Effector CD4-positive, alpha-beta T cell (primary cell): ENCODE measurements around the gene TGFB2.
"Not testable (repeated sequence)": the region's sequence is repeated elsewhere in the genome, so short reads cannot be mapped to it uniquely, and the experiment has no call there.

Experiments
- DNase-seq: peaks from one replicate; pipeline ENCODE4 v3.0.0-alpha.2; 2020
- total RNA-seq: gene quantifications from one replicate; lab custom pipeline; 2026; lab: John Stamatoyannopoulos, UW

TGFB2 gene
- 0.75 reads per million for total RNA-seq

GRCh38 chr1:218344814-218345672, at the start of gene TGFB2:
TSS of gene TGFB2 (plus strand) at chr1:218345336. CDS start at chr1:218346702, 1,366 bp downstream.
- no peak for DNase-seq

- DNase-seq, result no peak
Measured at GRCh38 chr1:218296162-218296561, 49.0 kb upstream of the TGFB2 start.

- no peak for DNase-seq
Measured at GRCh38 chr1:218297461-218297860, 47.7 kb upstream of the TGFB2 start.

- DNase-seq, result no peak
Measured at GRCh38 chr1:218297867-218298266, 47.3 kb upstream of the TGFB2 start.

- DNase-seq, result no peak
Measured at GRCh38 chr1:218298398-218298797, 46.7 kb upstream of the TGFB2 start.

GRCh38 chr1:218299416-218299815, 45.7 kb upstream of the TGFB2 start:
- no peak for DNase-seq

- DNase-seq, result no peak
Measured at GRCh38 chr1:218301217-218301616, 43.9 kb upstream of the TGFB2 start.

GRCh38 chr1:218302155-218302554, 43.0 kb upstream of the TGFB2 start:
- no peak for DNase-seq

- no peak for DNase-seq
Measured at GRCh38 chr1:218303176-218303879, 41.8 kb upstream of the TGFB2 start.

- DNase-seq, result no peak
Measured at GRCh38 chr1:218304281-218305039, 40.7 kb upstream of the TGFB2 start.

- no peak for DNase-seq
Measured at GRCh38 chr1:218305472-218306064, 39.6 kb upstream of the TGFB2 start.

GRCh38 chr1:218312509-218312908, 32.6 kb upstream of the TGFB2 start:
- DNase-seq, result no peak

- DNase-seq, result no peak
Measured at GRCh38 chr1:218314316-218314715, 30.8 kb upstream of the TGFB2 start.

GRCh38 chr1:218315638-218316037, 29.5 kb upstream of the TGFB2 start:
- DNase-seq, result no peak

- no peak for DNase-seq
Measured at GRCh38 chr1:218317061-218317460, 28.1 kb upstream of the TGFB2 start.

- DNase-seq, result not testable (repeated sequence)
Measured at GRCh38 chr1:218320182-218320581, 25.0 kb upstream of the TGFB2 start.

GRCh38 chr1:218322762-218323161, 22.4 kb upstream of the TGFB2 start:
- DNase-seq, result no peak

GRCh38 chr1:218323568-218324225, 21.4 kb upstream of the TGFB2 start:
- no peak for DNase-seq

GRCh38 chr1:218324226-218324580, 20.9 kb upstream of the TGFB2 start:
- no peak for DNase-seq

- no peak for DNase-seq
Measured at GRCh38 chr1:218328769-218329168, 16.4 kb upstream of the TGFB2 start.

- no peak for DNase-seq
Measured at GRCh38 chr1:218330043-218330623, 15.0 kb upstream of the TGFB2 start.

- no peak for DNase-seq
Measured at GRCh38 chr1:218332416-218332815, 12.7 kb upstream of the TGFB2 start.
